ENCODE measurements around the gene PLAGL1.
A peak's percentile ranks its signal among the peaks of the same experiment; 100 is the strongest.

The PLAGL1 gene

GRCh38 chr6:143961886-143962878 is 45.9 kb downstream of the PLAGL1 start:
- no peaks in the 10 kb centered on the region for H3K36me3 ChIP-seq (ENCODE audit: insufficient read depth)
- H3K27me3 ChIP-seq (ENCODE audit: insufficient read depth, low read depth) = no peaks in the 10 kb centered on the region
- no peaks in the 10 kb centered on the region for H4K20me1 ChIP-seq (ENCODE audit: insufficient read depth)
- no peak overlapping the region for H3K9ac ChIP-seq
- H3K4me3 ChIP-seq (IDR thresholded peaks at IDR 0.05; ENCODE audit: insufficient read depth, low read depth, low read length) = no peak overlapping the region
- H3K27ac ChIP-seq = no peak overlapping the region
- no peak overlapping the region for H2AFZ ChIP-seq (ENCODE audit: low read depth)
- TF ChIP-seq, protein P1, sequence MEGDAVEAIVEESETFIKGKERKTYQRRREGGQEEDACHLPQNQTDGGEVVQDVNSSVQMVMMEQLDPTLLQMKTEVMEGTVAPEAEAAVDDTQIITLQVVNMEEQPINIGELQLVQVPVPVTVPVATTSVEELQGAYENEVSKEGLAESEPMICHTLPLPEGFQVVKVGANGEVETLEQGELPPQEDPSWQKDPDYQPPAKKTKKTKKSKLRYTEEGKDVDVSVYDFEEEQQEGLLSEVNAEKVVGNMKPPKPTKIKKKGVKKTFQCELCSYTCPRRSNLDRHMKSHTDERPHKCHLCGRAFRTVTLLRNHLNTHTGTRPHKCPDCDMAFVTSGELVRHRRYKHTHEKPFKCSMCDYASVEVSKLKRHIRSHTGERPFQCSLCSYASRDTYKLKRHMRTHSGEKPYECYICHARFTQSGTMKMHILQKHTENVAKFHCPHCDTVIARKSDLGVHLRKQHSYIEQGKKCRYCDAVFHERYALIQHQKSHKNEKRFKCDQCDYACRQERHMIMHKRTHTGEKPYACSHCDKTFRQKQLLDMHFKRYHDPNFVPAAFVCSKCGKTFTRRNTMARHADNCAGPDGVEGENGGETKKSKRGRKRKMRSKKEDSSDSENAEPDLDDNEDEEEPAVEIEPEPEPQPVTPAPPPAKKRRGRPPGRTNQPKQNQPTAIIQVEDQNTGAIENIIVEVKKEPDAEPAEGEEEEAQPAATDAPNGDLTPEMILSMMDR (conservative IDR thresholded peaks at IDR 0.05; ENCODE audit: low read depth, low read length) = peak; percentile 29; the same call in 1 of the 2 replicates
- no peaks in the 10 kb centered on the region for H3K4me1 ChIP-seq (ENCODE audit: low read depth, poor library complexity, severe bottlenecking)
- no peaks in the 10 kb centered on the region for H3K79me2 ChIP-seq (ENCODE audit: insufficient read depth, low read depth)
- H3K4me2 ChIP-seq = no peak overlapping the region

- Histone ChIP-seq H3K9ac (no peak overlapping the region), H3K27me3 (ENCODE audit: insufficient read depth, low read depth) (no peaks in the 10 kb centered on the region), H3K79me2 (ENCODE audit: insufficient read depth, low read depth) (no peaks in the 10 kb centered on the region), H2AFZ (ENCODE audit: low read depth) (no peak overlapping the region), H3K4me1 (ENCODE audit: low read depth, poor library complexity, severe bottlenecking) (no peaks in the 10 kb centered on the region), H3K27ac (no peak overlapping the region), H4K20me1 (ENCODE audit: insufficient read depth) (no peaks in the 10 kb centered on the region), H3K4me2 (no peak overlapping the region), H3K4me3 (IDR thresholded peaks at IDR 0.05; ENCODE audit: insufficient read depth, low read depth, low read length) (no peak overlapping the region), H3K36me3 (ENCODE audit: insufficient read depth) (no peaks in the 10 kb centered on the region)
- TF ChIP-seq, protein P1 (conservative IDR thresholded peaks at IDR 0.05; ENCODE audit: low read depth, low read length) = no peak
Observed at GRCh38 chr6:143961066-143961465, 47.0 kb downstream of the PLAGL1 start.

DNA sequence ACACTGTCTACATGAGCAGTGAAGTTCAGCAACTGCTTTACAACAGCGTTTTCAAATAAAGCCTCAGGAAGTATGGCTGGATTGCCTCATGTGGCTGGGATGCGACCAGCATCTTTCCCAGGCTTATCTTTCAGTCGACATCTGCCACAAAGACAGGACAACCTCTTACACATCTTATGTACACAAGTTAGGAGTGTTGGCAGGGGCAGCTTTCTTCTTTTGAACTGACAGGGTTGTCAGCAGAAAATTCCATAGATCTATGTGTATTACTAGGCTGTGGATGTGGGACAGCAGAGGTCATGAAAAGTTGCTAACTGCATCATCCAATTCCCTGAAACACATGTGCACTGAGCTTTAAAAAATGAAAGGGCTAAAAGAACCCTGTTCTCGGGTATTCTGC is 48.1 kb downstream of the PLAGL1 start:
- Histone ChIP-seq H3K79me2 (ENCODE audit: insufficient read depth, low read depth) (no peaks in the 10 kb centered on the region), H4K20me1 (ENCODE audit: insufficient read depth) (no peaks in the 10 kb centered on the region), H3K4me3 (IDR thresholded peaks at IDR 0.05; ENCODE audit: insufficient read depth, low read depth, low read length) (no peak overlapping the region), H3K4me1 (ENCODE audit: low read depth, poor library complexity, severe bottlenecking) (no peaks in the 10 kb centered on the region), H3K36me3 (ENCODE audit: insufficient read depth) (no peaks in the 10 kb centered on the region), H3K9ac (no peak overlapping the region), H3K4me2 (no peak overlapping the region), H3K27me3 (ENCODE audit: insufficient read depth, low read depth) (no peaks in the 10 kb centered on the region), H2AFZ (ENCODE audit: low read depth) (no peak overlapping the region), H3K27ac (no peak overlapping the region)
- TF ChIP-seq, protein P1 (conservative IDR thresholded peaks at IDR 0.05; ENCODE audit: low read depth, low read length) = no peak

- Histone ChIP-seq H3K4me3 (IDR thresholded peaks at IDR 0.05; ENCODE audit: insufficient read depth, low read depth, low read length) (no peak overlapping the region), H4K20me1 (ENCODE audit: insufficient read depth) (no peaks in the 10 kb centered on the region), H3K36me3 (ENCODE audit: insufficient read depth) (no peaks in the 10 kb centered on the region), H2AFZ (ENCODE audit: low read depth) (no peak overlapping the region), H3K79me2 (ENCODE audit: insufficient read depth, low read depth) (no peaks in the 10 kb centered on the region), H3K27ac (no peak overlapping the region), H3K9ac (no peak overlapping the region), H3K4me1 (ENCODE audit: low read depth, poor library complexity, severe bottlenecking) (no peaks in the 10 kb centered on the region), H3K27me3 (ENCODE audit: insufficient read depth, low read depth) (no peaks in the 10 kb centered on the region), H3K4me2 (no peak overlapping the region)
- TF ChIP-seq, protein P1 (conservative IDR thresholded peaks at IDR 0.05; ENCODE audit: low read depth, low read length) = no peak
Observed at GRCh38 chr6:143958839-143959399, 49.1 kb downstream of the PLAGL1 start.

All from KMS-11 (cell line).